WTC11 (cell line): ENCODE results near the gene INSYN1.

Source experiments
- NR2C2 ChIP-seq: sonication (generic); formaldehyde crosslinking; IDR thresholded peaks from 2 replicates; pipeline ENCODE4 v1.8.0; 2022; ENCODE audit warnings: mild to moderate bottlenecking, missing genetic modification reagents
- NR3C1 ChIP-seq: sonication (generic); formaldehyde crosslinking; conservative IDR thresholded peaks from 2 replicates; pipeline ENCODE4 v1.8.1; 2023; ENCODE audit warnings: low read depth, mild to moderate bottlenecking, missing genetic modification reagents
- TF ChIP-seq, protein P1 (sequence below): fragments of 200-600 bp; IDR thresholded peaks from 2 replicates; pipeline ENCODE4 v1.8.0; 2022; ENCODE audit warnings: antibody characterized with exemption
- TF ChIP-seq, protein P2 (sequence below): sonication (generic); formaldehyde crosslinking; IDR thresholded peaks from 2 replicates; pipeline ENCODE4 v1.8.0; 2022; ENCODE audit warnings: mild to moderate bottlenecking, missing genetic modification reagents
- TF ChIP-seq, protein P3 (sequence below): sonication (generic); formaldehyde crosslinking; IDR thresholded peaks from 2 replicates; pipeline ENCODE4 v1.8.1; 2022; ENCODE audit warnings: low read depth, mild to moderate bottlenecking, moderate library complexity, missing genetic modification reagents, borderline replicate concordance

GRCh38 chr15:73685981-73686380 lies 67.2 kb downstream of the INSYN1 start:
- TF ChIP-seq NR2C2 (CRISPR knock-in tag) (no peak), NR3C1 (CRISPR knock-in tag) (no peak)
- TF ChIP-seq, protein P1, sequence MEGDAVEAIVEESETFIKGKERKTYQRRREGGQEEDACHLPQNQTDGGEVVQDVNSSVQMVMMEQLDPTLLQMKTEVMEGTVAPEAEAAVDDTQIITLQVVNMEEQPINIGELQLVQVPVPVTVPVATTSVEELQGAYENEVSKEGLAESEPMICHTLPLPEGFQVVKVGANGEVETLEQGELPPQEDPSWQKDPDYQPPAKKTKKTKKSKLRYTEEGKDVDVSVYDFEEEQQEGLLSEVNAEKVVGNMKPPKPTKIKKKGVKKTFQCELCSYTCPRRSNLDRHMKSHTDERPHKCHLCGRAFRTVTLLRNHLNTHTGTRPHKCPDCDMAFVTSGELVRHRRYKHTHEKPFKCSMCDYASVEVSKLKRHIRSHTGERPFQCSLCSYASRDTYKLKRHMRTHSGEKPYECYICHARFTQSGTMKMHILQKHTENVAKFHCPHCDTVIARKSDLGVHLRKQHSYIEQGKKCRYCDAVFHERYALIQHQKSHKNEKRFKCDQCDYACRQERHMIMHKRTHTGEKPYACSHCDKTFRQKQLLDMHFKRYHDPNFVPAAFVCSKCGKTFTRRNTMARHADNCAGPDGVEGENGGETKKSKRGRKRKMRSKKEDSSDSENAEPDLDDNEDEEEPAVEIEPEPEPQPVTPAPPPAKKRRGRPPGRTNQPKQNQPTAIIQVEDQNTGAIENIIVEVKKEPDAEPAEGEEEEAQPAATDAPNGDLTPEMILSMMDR: no peak
- TF ChIP-seq, protein P2, sequence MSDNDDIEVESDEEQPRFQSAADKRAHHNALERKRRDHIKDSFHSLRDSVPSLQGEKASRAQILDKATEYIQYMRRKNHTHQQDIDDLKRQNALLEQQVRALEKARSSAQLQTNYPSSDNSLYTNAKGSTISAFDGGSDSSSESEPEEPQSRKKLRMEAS (CRISPR knock-in tag): no peak
- TF ChIP-seq, protein P3, sequence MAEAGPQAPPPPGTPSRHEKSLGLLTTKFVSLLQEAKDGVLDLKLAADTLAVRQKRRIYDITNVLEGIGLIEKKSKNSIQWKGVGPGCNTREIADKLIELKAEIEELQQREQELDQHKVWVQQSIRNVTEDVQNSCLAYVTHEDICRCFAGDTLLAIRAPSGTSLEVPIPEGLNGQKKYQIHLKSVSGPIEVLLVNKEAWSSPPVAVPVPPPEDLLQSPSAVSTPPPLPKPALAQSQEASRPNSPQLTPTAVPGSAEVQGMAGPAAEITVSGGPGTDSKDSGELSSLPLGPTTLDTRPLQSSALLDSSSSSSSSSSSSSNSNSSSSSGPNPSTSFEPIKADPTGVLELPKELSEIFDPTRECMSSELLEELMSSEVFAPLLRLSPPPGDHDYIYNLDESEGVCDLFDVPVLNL (CRISPR knock-in tag): no peak
